AG04450 (cell line): Measurements from ENCODE around the gene COL11A2. TPM values are rescaled to one million over a fixed set of nuclear protein-coding genes. Genes with fewer than 3 reads are reported as not detected.

Source experiments
- CTCF ChIA-PET: fragments of 300-600, 350-600 bp; formaldehyde crosslinking; extraction: SDS; loops from one replicate; lab custom pipeline; 2022; ENCODE audit warnings: antibody characterized with exemption, inconsistent platforms; lab: Charles Lee
- POLR2A ChIA-PET: fragments of 350-600 bp; formaldehyde crosslinking; extraction: SDS; loops from one replicate; lab custom pipeline; 2021; ENCODE audit warnings: antibody characterized with exemption, inconsistent platforms; lab: Yijun Ruan, JAX
- DNase-seq: peaks from one replicate; pipeline ENCODE4 v3.0.0-alpha.2; 2011; ENCODE audit warnings: low read depth, low spot score
- H3K27ac ChIP-seq: one replicate; pipeline ENCODE4 v1.5.1; 2012; ENCODE audit warnings: low read depth, low read length, control low read depth
- H3K27me3 ChIP-seq: one replicate; pipeline ENCODE4 v1.6.0; 2012; ENCODE audit warnings: low read length; ENCODE audit not compliant: control insufficient read depth, insufficient read depth
- H3K4me3 ChIP-seq: 2 replicates; pipeline ENCODE4 v1.5.1; 2011; ENCODE audit warnings: mild to moderate bottlenecking, low read depth, low read length, control low read depth
- H3K9me3 ChIP-seq: 2 replicates; pipeline ENCODE4 v1.5.1; 2012; ENCODE audit warnings: low read length; ENCODE audit not compliant: control insufficient read depth, insufficient read depth
- polyA plus RNA-seq: library from polyadenylated mRNA; depleted of rRNA; stranded (reverse); fragments of >200 nt; gene quantifications from 2 replicates; pipeline ENCODE4 v1.2.3, GENCODE V29; 2011
- TF ChIP-seq, protein P1 (sequence below): IDR thresholded peaks from 2 replicates; pipeline ENCODE4 v1.5.1; 2011; ENCODE audit warnings: low read depth, low read length, control low read depth, inconsistent platforms

The COL11A2 gene
- polyA plus RNA-seq, 1 experiment, result 0.26 TPM

DNA sequence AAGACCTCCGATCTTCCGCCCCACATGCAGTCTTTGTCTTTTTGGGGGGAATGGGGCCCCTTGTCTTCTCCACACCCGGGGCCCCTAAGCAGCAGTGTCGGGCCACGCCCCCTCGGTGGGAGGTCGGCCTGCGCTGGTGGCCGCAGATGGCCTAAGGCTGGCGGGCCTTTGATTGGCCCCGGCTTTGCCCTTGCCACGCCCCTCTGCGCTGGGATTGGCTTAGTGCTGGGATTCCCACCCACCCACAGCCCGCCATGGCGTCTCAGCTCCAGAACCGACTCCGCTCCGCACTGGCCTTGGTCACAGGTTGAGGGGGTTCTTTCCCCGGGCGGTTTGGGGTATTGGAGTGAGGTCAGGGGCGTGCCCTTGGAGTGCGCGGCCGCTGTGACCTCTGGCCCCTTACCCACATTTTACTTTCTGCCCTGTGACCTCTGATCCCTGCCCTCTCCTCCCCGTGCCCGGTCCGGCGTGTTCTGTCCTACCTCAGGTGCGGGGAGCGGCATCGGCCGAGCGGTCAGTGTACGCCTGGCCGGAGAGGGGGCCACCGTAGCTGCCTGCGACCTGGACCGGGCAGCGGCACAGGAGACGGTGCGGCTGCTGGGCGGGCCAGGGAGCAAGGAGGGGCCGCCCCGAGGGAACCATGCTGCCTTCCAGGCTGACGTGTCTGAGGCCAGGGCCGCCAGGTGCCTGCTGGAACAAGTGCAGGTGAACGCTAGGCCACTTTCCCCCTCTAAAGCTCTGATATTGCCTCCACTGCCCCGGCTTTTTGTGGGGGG lies 12.3 kb upstream of the COL11A2 start, which contains the start of gene HSD17B8:
Gene HSD17B8, plus strand, starts transcription at position 241 of the 776 bp plus-strand sequence. Its CDS starts 14 bp downstream, at position 255.
- H3K27ac ChIP-seq, result peak within 1 kb of the TSS; percentile 57
- CTCF ChIA-PET, result interaction anchor here (1.3 kb wide), 1 partner anchor 271 kb away, joined by 3 read pairs; no protein-coding TSS in a partner anchor
- no peaks in the 10 kb centered on the region for H3K27me3 ChIP-seq
- peak; percentile 79 for DNase-seq
- POLR2A ChIA-PET, result interaction anchor here (0.6 to 1.6 kb wide), 8 partner anchors 8 to 233 kb away, joined by 3 to 5 read pairs (median 4); no protein-coding TSS in a partner anchor
- peaks cover 3% of the 10 kb centered on the region; the same call in 1 of the 2 replicates for H3K9me3 ChIP-seq
- H3K4me3 ChIP-seq, result peak within 1 kb of the TSS; percentile 76
- TF ChIP-seq, protein P1, sequence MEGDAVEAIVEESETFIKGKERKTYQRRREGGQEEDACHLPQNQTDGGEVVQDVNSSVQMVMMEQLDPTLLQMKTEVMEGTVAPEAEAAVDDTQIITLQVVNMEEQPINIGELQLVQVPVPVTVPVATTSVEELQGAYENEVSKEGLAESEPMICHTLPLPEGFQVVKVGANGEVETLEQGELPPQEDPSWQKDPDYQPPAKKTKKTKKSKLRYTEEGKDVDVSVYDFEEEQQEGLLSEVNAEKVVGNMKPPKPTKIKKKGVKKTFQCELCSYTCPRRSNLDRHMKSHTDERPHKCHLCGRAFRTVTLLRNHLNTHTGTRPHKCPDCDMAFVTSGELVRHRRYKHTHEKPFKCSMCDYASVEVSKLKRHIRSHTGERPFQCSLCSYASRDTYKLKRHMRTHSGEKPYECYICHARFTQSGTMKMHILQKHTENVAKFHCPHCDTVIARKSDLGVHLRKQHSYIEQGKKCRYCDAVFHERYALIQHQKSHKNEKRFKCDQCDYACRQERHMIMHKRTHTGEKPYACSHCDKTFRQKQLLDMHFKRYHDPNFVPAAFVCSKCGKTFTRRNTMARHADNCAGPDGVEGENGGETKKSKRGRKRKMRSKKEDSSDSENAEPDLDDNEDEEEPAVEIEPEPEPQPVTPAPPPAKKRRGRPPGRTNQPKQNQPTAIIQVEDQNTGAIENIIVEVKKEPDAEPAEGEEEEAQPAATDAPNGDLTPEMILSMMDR, result no peak

DNA sequence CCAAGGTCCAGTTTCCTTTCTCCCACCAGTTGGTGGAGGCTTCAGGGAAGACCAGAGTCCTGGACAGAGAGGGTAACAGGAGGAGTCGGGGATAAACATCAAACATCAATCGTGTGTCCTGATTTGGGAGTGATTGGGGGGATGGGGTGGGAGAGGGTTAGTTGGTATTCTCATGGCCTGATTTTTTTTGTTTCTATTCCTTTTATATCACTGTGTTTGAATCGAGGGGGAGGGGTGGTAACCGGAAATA lies 11.8 kb upstream of the COL11A2 start:
- CTCF ChIA-PET, result interaction anchor here (1.3 kb wide), 1 partner anchor 271 kb away, joined by 3 read pairs; no protein-coding TSS in a partner anchor
- H3K9me3 ChIP-seq, result peaks cover 3% of the 10 kb centered on the region; the same call in 1 of the 2 replicates
- H3K27me3 ChIP-seq, result no peaks in the 10 kb centered on the region
- POLR2A ChIA-PET, result interaction anchor here (0.6 to 1.6 kb wide), 6 partner anchors 9 to 233 kb away, joined by 3 to 4 read pairs (median 3); no protein-coding TSS in a partner anchor
- peak overlapping the region; percentile 17; the same call in 1 of the 2 replicates for H3K4me3 ChIP-seq
- DNase-seq, result no peak
- H3K27ac ChIP-seq, result no peak overlapping the region
- TF ChIP-seq, protein P1, result no peak

DNA sequence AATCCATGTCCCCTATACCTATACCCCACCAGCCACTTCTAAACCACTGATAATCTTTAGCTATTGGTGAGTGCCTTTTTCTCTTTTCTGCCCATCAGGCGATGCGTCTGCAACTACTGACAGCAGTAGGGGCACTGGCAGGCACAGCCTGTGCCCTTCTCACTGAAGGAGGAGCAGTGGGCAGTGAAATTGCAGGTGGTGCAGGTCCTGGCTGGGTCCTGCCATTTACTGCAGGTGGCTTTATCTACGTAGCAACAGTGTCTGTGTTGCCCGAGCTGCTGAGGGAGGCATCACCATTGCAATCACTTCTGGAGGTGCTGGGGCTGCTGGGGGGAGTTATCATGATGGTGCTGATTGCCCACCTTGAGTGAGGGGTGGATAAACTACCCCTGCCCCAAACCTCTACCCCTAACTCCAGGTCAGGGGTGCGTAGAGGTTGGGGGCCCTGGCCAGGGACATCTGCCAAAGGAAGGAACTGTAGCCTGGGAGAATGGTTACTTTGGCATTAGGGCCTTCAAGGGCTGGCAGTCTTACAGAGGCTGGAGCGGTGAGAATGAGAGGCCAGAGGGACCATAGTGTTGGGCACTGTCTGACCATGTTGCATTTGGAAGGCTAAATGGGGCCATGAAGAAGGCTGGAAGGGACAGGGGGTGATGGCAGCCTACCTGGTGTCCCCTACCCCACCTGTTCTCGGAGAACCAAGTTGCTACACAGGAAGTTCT lies 11.3 kb upstream of the COL11A2 start:
- H3K4me3 ChIP-seq, result peak overlapping the region; percentile 17; the same call in 1 of the 2 replicates
- H3K27me3 ChIP-seq, result no peaks in the 10 kb centered on the region
- TF ChIP-seq, protein P1, result no peak
- DNase-seq, result no peak
- H3K9me3 ChIP-seq, result peaks cover 3% of the 10 kb centered on the region; the same call in 1 of the 2 replicates
- H3K27ac ChIP-seq, result no peak overlapping the region
- ChIA-PET CTCF (interaction anchor here (1.3 kb wide), 1 partner anchor 56 kb away, joined by 3 read pairs; no protein-coding TSS in a partner anchor), POLR2A (no interaction called here)

- POLR2A ChIA-PET, result interaction anchor here (0.6 kb wide), 1 partner anchor 115 kb away, joined by 3 read pairs; the partner anchor contains the start of gene ZBTB22
- peak overlapping the region; percentile 95 for H3K4me3 ChIP-seq
- TF ChIP-seq, protein P1, result no peak
- no peaks in the 10 kb centered on the region for H3K27me3 ChIP-seq
- H3K27ac ChIP-seq, result no peak overlapping the region
- CTCF ChIA-PET, result interaction anchor here (0.7 to 1.3 kb wide), 2 partner anchors 55 to 224 kb away, joined by 3 to 4 read pairs; no protein-coding TSS in a partner anchor
- no peak for DNase-seq
- peaks cover 3% of the 10 kb centered on the region; the same call in 1 of the 2 replicates for H3K9me3 ChIP-seq
Measured at GRCh38 chr6:33202799-33203198, 10.5 kb upstream of the COL11A2 start.
